BJ (cell line): ENCODE data around the gene CD82. TPM values are rescaled to one million over a fixed set of nuclear protein-coding genes. Genes with fewer than 3 reads are reported as not detected.

Source experiments
- CTCF ChIA-PET: fragments of 350-600 bp; formaldehyde crosslinking; extraction: SDS; loops from one replicate; lab custom pipeline; 2021; ENCODE audit warnings: antibody characterized with exemption, inconsistent platforms; lab: Yijun Ruan, JAX
- POLR2A ChIA-PET: fragments of 300-600 bp; sonication (Branson Sonifier 250); formaldehyde crosslinking; extraction: SDS; loops from one replicate; lab custom pipeline; 2021; ENCODE audit warnings: antibody characterized with exemption; lab: Charles Lee
- DNase-seq: peaks from one replicate; pipeline ENCODE4 v3.0.0-alpha.2; 2011; ENCODE audit warnings: low read depth
- H3K27me3 ChIP-seq: 2 replicates; pipeline ENCODE4 v1.6.0; 2011; ENCODE audit warnings: low read length; ENCODE audit not compliant: control insufficient read depth, insufficient read depth
- H3K36me3 ChIP-seq: 2 replicates; pipeline ENCODE4 v1.5.1; 2011; ENCODE audit warnings: low read length; ENCODE audit not compliant: control insufficient read depth, insufficient read depth
- H3K4me3 ChIP-seq: 2 replicates; pipeline ENCODE4 v1.5.1; 2011; ENCODE audit warnings: low read depth, mild to moderate bottlenecking, control low read depth, low read length
- polyA plus RNA-seq: library from polyadenylated mRNA; depleted of rRNA; stranded (reverse); fragments of >200 nt; gene quantifications from 2 replicates; pipeline ENCODE4 v1.2.3, GENCODE V29; 2011
- TF ChIP-seq, protein P1 (sequence below): IDR thresholded peaks from 2 replicates; pipeline ENCODE4 v1.5.1; 2011; ENCODE audit warnings: low read depth, mild to moderate bottlenecking, control low read depth, inconsistent platforms, low read length, moderate library complexity; ENCODE audit not compliant: insufficient read depth

Gene CD82
- polyA plus RNA-seq, 1 experiment: 28.1 TPM

DNA sequence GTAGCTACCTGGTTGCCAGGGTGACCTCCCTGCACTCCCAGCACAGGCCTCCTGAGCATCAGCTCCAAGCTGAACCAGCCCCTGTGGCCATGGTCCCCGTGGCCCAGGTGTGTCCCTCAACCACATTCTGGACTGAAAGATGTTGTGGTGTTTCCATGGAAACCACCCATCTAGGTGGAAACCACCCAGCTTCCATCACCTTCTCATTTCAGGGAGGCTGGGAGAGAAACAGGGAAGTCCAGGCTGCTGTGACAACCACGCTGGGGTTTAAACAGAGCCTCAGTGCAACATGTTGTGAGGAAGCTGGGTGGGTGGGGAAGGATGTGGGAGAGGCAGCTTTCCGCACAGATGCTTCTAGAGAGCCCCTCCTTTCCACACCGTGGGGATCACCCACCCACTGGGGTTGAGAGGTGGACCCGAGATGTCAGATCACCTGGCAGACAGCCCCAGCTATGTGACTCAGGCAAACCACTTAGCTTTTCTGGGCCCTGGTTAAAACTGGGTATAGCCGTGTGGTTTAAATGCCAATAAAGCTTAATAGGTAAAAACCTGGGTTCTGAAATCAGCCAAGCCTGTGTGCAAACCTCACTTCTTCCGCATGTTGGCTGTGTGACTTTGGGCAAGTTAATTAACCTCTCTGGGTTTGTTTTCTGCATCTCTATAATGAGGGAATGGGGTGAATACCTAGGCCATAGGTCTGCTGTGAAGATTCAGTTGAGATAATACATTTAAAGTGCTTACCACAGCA, 46.4 kb downstream of the CD82 start:
- no peak overlapping the region for H3K4me3 ChIP-seq
- CTCF ChIA-PET: interaction anchor here (0.6 to 16.7 kb wide), 6 partner anchors 9 to 516 kb away, joined by 3 to 606 read pairs (median 8); partner anchors contain the start of genes CD82 and EXT2
- POLR2A ChIA-PET: no interaction called here
- H3K36me3 ChIP-seq: no peaks in the 10 kb centered on the region
- DNase-seq: no peak
- TF ChIP-seq, protein P1, sequence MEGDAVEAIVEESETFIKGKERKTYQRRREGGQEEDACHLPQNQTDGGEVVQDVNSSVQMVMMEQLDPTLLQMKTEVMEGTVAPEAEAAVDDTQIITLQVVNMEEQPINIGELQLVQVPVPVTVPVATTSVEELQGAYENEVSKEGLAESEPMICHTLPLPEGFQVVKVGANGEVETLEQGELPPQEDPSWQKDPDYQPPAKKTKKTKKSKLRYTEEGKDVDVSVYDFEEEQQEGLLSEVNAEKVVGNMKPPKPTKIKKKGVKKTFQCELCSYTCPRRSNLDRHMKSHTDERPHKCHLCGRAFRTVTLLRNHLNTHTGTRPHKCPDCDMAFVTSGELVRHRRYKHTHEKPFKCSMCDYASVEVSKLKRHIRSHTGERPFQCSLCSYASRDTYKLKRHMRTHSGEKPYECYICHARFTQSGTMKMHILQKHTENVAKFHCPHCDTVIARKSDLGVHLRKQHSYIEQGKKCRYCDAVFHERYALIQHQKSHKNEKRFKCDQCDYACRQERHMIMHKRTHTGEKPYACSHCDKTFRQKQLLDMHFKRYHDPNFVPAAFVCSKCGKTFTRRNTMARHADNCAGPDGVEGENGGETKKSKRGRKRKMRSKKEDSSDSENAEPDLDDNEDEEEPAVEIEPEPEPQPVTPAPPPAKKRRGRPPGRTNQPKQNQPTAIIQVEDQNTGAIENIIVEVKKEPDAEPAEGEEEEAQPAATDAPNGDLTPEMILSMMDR: no peak
- H3K27me3 ChIP-seq: no peaks in the 10 kb centered on the region

DNA sequence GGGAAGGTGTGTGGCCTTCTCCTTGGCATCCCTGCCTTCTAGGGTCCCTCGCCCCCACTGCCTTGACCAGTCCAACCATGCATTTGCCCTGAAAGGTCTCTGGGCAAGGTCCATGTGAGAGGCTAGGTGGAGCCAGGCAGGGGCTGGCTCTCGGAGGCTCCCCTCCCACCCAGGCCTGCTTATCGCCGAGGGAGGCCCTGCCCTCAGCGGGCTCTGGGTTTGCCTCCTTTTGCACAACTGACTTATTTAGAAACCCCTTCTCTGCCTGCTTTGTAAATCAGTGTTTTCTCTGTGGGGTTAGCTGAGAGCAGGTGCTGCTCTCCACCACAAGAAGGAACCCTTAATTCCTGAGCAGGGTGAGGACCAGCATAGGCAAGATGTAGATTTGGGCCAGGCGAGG, 47.7 kb downstream of the CD82 start:
- ChIA-PET CTCF (interaction anchor here (0.9 to 16.7 kb wide), 5 partner anchors 8 to 301 kb away, joined by 3 to 606 read pairs (median 12); partner anchors contain the start of gene CD82), POLR2A (no interaction called here)
- no peak overlapping the region for H3K4me3 ChIP-seq
- H3K27me3 ChIP-seq: no peaks in the 10 kb centered on the region
- no peaks in the 10 kb centered on the region for H3K36me3 ChIP-seq
- DNase-seq: no peak
- TF ChIP-seq, protein P1: no peak

DNA sequence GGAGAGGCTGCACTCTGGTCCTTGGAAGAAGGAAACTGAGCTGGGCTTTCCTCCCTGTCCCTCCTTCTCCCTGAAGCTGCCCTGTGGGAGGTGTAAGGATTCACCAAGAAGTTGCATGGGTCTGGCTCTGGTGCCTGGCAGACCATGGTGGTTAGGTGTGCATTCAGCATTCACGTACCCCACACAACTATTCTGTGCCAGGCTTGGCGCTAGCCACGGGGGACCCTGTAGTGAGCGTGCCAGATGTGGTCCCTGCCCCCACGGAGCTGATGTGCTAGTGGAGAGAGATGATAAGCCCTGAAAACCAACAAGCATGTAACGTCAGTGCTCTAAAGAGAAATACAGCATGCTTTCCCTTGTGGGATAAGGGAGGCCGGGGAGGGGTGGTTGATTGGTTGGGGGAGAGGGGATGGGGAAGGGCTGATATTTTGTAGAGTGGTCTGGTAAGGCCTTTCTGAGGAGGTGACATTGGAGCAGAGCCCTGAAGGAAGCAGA, 48.9 kb downstream of the CD82 start:
- Histone ChIP-seq H3K4me3 (no peak overlapping the region), H3K36me3 (no peaks in the 10 kb centered on the region), H3K27me3 (no peaks in the 10 kb centered on the region)
- TF ChIP-seq, protein P1: no peak
- POLR2A ChIA-PET: no interaction called here
- CTCF ChIA-PET: interaction anchor here (0.9 to 16.7 kb wide), 5 partner anchors 9 to 300 kb away, joined by 3 to 606 read pairs (median 4); partner anchors contain the start of gene CD82
- DNase-seq: no peak

DNA sequence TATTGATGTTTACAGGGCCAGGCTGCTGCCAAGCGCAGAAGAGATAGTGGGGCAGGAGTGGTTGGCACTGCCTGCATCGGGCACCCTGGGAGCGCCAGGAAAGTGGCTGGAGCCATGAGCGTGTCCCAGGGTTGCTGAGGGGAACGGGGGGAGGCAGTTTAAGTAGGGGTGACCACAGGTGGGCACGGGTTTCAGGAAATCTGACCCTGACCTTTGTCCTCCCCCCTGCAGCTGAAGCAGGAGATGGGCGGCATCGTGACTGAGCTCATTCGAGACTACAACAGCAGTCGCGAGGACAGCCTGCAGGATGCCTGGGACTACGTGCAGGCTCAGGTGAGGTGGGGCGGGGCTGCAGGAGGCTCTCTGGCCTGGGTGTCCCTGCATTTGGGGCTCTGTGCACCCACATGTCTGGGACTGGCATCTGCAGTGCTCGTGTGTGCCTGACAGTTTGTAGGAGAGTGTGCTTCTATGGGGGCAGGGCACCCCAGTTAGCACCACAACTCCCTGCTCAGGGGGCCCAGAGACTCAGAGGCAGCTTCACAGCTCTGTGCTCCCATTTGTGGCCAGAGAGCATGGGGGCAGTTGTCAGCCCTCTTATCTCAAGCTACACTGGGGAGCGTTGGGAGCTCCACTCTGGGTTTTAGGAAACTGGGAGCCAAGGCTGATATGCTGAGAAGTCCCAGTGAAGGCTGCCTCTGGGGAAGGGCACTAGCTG, 49.7 kb downstream of the CD82 start:
- H3K36me3 ChIP-seq: no peaks in the 10 kb centered on the region
- H3K27me3 ChIP-seq: no peaks in the 10 kb centered on the region
- DNase-seq: no peak
- TF ChIP-seq, protein P1: no peak
- no peak overlapping the region for H3K4me3 ChIP-seq
- ChIA-PET CTCF (interaction anchor here (1.2 to 16.7 kb wide), 8 partner anchors 9 to 296 kb away, joined by 3 to 606 read pairs (median 8); partner anchors contain the start of gene CD82), POLR2A (no interaction called here)
